ENCODE data around the gene TMEM53.

The TMEM53 gene

DNA sequence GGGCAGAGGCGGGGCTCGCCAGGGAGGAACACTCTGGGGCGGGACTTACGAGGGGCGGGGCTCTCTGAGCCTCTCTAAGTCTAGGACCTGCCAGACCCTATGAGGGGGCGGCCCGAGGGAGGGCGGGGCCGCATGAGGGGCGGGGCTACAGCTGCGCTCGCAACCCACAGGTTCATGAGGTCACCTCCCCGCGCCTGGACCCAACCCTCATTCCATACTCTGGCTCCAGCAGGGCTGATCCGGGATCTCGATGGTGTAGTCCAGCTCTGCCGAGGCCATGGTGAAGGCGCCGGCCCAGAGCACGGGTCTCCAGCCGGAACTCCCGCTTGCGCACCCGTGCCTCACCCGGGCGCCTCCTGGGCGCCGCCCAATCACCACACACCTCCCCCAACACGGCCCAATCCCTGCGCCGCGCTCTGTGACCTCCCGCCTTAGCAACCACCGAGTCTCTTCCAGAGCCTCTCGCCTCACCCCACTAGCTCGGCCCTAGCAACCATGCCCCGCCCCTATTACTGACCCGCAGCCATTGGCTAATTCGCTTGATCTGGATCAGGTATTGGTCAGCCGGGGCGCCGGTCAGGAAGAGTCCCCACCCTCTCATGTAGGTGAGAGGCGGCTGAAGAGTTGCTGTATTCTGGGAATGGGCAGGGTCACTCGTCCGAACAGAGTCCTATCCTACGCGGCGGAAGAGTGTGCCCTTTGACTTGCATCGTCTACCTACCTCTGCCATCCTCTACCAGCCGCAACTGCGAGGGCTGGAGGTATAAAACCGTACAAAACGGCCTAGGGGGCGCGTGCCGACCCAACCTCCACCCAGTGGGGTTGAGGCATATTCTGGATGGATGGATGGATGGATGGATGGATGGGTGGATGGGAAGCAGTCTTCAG, at the start of gene TMEM53, which contains the start of gene ARMH1:
TMEM53 (minus strand) TSS at position 369 of the 888 bp plus-strand sequence; CDS start at position 279, 90 bp downstream.
ARMH1 (plus strand) TSS at position 602 of the 888 bp plus-strand sequence. CDS start 14,984 bp downstream, outside the sequence.
- Histone ChIP-seq H3K27ac (peak within 1 kb of the TSS; percentile 59), H3K4me3 (IDR thresholded peaks at IDR 0.05; ENCODE audit: insufficient read depth, low read depth, low read length) (peak within 1 kb of the TSS; percentile 84)

DNA sequence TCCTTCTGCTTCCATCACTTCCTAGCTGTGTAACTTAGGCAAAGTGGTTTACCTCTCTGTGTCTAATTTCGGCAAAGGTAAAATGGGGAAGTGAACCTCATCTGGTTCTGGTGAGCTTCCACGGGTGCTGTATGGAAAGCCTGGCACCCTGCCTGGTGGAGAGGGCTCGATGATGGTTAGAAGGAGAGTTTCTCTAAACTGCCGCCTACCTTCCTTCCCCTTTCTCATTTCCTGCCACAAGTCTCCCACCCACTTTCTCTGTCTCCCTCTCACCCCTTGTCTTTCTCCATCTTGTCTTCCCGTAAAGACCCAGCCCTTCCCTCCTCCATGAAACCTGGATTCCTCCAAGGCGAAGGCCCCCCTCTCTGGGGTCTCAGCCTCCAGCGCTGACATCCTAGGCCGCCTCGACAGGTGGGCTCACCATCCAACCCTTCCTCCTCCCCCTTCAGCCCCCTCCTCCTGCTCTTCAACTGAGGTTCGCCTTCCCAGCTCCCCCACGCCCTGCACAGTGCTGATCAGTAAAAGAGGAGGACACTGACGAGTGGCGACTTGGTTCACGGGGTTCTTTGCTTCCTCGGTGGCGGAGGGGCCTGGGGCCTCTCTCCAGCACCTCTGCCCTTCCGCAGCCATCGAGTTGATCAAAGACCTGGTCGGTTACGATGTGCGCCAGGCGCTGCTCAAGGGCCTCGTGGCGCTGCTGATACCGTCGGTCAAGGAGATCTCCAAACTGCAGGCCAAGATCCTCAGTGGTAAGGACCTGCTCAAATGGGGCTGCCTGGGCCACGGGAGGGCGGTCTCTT, 49.4 kb upstream of the TMEM53 start:
- no peak overlapping the region for H2AFZ ChIP-seq (ENCODE audit: low read depth)

More for the DNA sequence above, at the start of gene TMEM53, which contains the start of gene ARMH1:
- H4K20me1 ChIP-seq (ENCODE audit: insufficient read depth): no peaks in the 10 kb centered on the region
- H3K9ac ChIP-seq: peak within 1 kb of the TSS; percentile 70; the same call in 1 of the 2 replicates
- H3K79me2 ChIP-seq (ENCODE audit: insufficient read depth, low read depth): no peaks in the 10 kb centered on the region
- no peaks in the 10 kb centered on the region for H3K27me3 ChIP-seq (ENCODE audit: insufficient read depth, low read depth)
- no peaks in the 10 kb centered on the region for H3K36me3 ChIP-seq (ENCODE audit: insufficient read depth)
- H2AFZ ChIP-seq (ENCODE audit: low read depth): peak within 1 kb of the TSS; percentile 80
- H3K4me2 ChIP-seq: peak within 1 kb of the TSS; percentile 82
- peaks cover 43% of the 10 kb centered on the region for H3K4me1 ChIP-seq (ENCODE audit: low read depth, poor library complexity, severe bottlenecking)
- TF ChIP-seq, protein P1, sequence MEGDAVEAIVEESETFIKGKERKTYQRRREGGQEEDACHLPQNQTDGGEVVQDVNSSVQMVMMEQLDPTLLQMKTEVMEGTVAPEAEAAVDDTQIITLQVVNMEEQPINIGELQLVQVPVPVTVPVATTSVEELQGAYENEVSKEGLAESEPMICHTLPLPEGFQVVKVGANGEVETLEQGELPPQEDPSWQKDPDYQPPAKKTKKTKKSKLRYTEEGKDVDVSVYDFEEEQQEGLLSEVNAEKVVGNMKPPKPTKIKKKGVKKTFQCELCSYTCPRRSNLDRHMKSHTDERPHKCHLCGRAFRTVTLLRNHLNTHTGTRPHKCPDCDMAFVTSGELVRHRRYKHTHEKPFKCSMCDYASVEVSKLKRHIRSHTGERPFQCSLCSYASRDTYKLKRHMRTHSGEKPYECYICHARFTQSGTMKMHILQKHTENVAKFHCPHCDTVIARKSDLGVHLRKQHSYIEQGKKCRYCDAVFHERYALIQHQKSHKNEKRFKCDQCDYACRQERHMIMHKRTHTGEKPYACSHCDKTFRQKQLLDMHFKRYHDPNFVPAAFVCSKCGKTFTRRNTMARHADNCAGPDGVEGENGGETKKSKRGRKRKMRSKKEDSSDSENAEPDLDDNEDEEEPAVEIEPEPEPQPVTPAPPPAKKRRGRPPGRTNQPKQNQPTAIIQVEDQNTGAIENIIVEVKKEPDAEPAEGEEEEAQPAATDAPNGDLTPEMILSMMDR (conservative IDR thresholded peaks at IDR 0.05; ENCODE audit: low read depth, low read length): 0 out of 2 replicates have a peak, but pooled peaks have one; percentile 13

GRCh38 chr1:44723064-44723463, 48.8 kb upstream of the TMEM53 start:
- TF ChIP-seq, protein P1 (conservative IDR thresholded peaks at IDR 0.05; ENCODE audit: low read depth, low read length): no peak
- Histone ChIP-seq H3K4me2 (no peak overlapping the region), H2AFZ (ENCODE audit: low read depth) (no peak overlapping the region), H3K9ac (no peak overlapping the region), H3K79me2 (ENCODE audit: insufficient read depth, low read depth) (no peaks in the 10 kb centered on the region), H3K36me3 (ENCODE audit: insufficient read depth) (no peaks in the 10 kb centered on the region), H3K4me3 (IDR thresholded peaks at IDR 0.05; ENCODE audit: insufficient read depth, low read depth, low read length) (no peak overlapping the region), H3K4me1 (ENCODE audit: low read depth, poor library complexity, severe bottlenecking) (peaks cover 36% of the 10 kb centered on the region), H3K27me3 (ENCODE audit: insufficient read depth, low read depth) (no peaks in the 10 kb centered on the region), H4K20me1 (ENCODE audit: insufficient read depth) (no peaks in the 10 kb centered on the region), H3K27ac (no peak overlapping the region)

More for the DNA sequence above, 49.4 kb upstream of the TMEM53 start:
- peaks cover 30% of the 10 kb centered on the region for H3K4me1 ChIP-seq (ENCODE audit: low read depth, poor library complexity, severe bottlenecking)
- no peaks in the 10 kb centered on the region for H3K27me3 ChIP-seq (ENCODE audit: insufficient read depth, low read depth)
- H3K27ac ChIP-seq: no peak overlapping the region
- no peaks in the 10 kb centered on the region for H3K36me3 ChIP-seq (ENCODE audit: insufficient read depth)
- no peaks in the 10 kb centered on the region for H3K79me2 ChIP-seq (ENCODE audit: insufficient read depth, low read depth)
- H3K4me2 ChIP-seq: no peak overlapping the region
- H4K20me1 ChIP-seq (ENCODE audit: insufficient read depth): no peaks in the 10 kb centered on the region
- H3K9ac ChIP-seq: no peak overlapping the region
- no peak overlapping the region for H3K4me3 ChIP-seq (IDR thresholded peaks at IDR 0.05; ENCODE audit: insufficient read depth, low read depth, low read length)
- TF ChIP-seq, protein P1 (conservative IDR thresholded peaks at IDR 0.05; ENCODE audit: low read depth, low read length): no peak

Data from KMS-11 (cell line).